HG03460 (cell line): ENCODE data around the gene ABHD14A.

Experiments
- ATAC-seq: cut with Tn5 transposase; IDR thresholded peaks from one replicate; pipeline ENCODE4 v1.9.1; 2021; ENCODE audit not compliant: unreplicated experiment

Gene ABHD14A

GRCh38 chr3:51955175-51955892, 19.5 kb upstream of the ABHD14A start, which contains the start of gene GPR62:
Gene GPR62, plus strand, starts transcription at chr3:51955381. Its CDS starts 272 bp downstream, at chr3:51955653.
- no peak for ATAC-seq

DNA sequence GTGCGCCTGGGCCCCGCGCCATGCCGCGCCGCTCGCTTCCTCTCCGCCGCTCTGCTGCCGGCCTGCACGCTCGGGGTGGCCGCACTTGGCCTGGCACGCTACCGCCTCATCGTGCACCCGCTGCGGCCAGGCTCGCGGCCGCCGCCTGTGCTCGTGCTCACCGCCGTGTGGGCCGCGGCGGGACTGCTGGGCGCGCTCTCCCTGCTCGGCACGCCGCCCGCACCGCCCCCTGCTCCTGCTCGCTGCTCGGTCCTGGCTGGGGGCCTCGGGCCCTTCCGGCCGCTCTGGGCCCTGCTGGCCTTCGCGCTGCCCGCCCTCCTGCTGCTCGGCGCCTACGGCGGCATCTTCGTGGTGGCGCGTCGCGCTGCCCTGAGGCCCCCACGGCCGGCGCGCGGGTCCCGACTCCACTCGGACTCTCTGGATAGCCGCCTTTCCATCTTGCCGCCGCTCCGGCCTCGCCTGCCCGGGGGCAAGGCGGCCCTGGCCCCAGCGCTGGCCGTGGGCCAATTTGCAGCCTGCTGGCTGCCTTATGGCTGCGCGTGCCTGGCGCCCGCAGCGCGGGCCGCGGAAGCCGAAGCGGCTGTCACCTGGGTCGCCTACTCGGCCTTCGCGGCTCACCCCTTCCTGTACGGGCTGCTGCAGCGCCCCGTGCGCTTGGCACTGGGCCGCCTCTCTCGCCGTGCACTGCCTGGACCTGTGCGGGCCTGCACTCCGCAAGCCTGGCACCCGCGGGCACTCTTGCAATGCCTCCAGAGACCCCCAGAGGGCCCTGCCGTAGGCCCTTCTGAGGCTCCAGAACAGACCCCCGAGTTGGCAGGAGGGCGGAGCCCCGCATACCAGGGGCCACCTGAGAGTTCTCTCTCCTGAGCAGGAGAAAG, 18.7 kb upstream of the ABHD14A start:
- no peak for ATAC-seq

- ATAC-seq = no peak
Observed at GRCh38 chr3:51957520-51958205, 17.2 kb upstream of the ABHD14A start.

GRCh38 chr3:51958603-51959521, 16.0 kb upstream of the ABHD14A start:
- no peak for ATAC-seq

- no peak for ATAC-seq
Observed at GRCh38 chr3:51959651-51960050, 15.2 kb upstream of the ABHD14A start.

GRCh38 chr3:51960386-51960785, 14.5 kb upstream of the ABHD14A start:
- no peak for ATAC-seq

GRCh38 chr3:51961011-51961410, 13.9 kb upstream of the ABHD14A start:
- ATAC-seq = no peak

DNA sequence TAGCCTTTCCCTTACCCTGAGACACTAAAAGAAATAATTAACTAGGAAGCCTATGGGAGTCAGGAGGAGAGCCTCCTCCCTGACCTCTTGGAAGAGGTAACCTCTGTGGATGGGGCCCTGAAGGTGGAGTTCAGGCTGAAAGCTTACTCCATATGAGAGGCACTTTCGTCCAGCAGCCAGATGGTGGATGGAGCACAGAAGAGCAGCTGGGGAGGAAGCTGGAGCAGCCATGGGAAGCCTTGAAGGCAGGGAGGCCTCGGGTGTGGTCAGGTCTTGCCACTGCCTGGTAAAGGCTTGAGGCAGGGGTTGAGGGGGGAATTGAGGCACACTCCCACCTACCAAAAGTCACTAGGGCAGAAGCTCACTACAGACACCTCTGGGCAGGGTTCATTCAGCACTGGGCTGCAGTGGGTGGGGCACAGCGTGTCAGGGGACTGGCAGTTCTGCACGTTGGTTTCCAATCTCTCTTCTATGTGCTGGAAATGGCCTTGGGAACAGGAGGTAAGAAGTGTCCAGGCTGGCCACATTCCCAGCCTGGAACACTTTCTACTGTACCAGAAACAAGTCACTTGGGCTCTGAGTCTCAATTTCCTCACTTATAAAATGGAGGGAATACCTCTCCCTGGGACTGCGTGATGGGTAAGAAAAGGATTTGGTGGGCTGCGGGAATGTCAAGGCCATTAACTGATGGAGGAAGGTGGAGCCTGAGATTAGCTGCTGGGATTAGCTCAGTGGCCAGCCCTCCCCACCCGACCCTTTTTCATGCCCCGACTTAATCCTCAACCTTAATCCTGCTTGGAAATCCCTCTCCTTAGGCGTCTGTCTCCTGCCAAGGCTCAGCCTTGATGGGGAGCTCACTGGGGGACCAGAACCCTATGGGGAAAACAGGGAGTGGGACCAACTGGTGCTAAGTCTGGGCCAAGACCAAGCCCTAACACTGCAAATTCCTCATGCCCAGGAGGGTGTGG, 13.0 kb upstream of the ABHD14A start:
- no peak for ATAC-seq

GRCh38 chr3:51962854-51963530, 11.9 kb upstream of the ABHD14A start:
- no peak for ATAC-seq

DNA sequence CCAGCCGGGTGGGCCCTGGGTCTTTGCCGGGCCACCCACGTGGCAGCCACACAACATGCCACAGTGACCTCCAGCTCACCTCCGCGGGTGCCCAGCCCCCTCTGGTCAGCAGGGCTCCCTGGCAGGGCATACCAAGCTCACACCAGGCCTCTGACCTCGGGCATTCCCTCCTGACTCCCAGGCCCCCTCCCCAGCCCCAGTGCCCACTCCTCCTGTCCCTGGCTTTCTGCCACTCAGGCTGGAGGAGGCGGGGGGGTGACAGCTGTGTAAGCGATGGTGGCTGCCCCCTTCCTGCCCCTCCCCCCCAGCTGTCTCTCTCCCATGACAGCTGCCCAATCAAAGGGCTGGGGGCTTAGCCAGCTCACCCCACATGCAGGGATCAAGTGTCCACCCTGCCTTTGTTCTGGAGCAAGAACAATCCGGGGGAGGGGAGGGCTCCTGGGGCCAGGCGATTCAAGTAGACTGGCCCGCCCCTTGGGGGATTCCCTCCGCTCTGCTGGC, 10.9 kb upstream of the ABHD14A start:
- ATAC-seq = no peak

GRCh38 chr3:51964521-51964920, 10.3 kb upstream of the ABHD14A start:
- ATAC-seq = no peak

DNA sequence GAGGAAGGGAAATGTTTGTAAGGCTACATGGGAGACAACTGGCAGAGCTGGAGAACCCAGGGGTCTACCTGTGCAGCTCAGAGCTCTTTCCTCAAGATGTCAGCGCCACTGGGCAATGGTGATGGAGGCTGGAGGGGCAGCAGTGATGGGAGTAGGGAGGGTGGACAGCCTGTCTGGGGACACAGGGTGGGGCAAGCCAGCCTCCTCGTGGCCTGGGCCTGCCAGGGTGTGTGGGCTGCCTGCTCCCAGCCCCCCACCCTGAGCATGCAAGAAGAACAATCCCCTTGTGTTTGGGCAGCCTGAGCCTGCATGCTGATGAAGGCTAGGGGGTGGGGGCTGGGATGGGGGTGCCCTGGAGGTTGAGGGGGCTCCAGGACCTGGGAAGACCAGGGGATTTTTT, 8.8 kb upstream of the ABHD14A start:
- no peak for ATAC-seq

DNA sequence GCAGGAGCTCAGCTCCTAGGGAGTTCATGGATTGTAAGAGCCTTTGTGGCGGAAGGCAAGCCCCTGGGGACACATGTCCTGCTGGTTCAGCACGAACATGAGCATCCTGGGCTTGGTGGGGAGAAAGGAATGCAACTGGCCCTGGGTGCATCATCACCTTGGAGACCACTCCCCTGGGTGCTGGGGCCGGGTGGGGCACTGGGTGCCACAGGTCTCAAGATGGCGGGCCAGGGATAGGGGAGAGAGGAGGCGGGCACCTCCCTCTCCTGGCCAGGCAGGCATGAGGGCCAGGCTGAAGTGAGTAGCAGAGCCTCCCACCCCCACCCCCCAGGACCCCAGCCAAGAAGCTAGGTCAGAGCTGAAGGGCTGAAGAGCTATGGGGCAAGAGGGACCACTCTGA, 8.4 kb upstream of the ABHD14A start:
- no peak for ATAC-seq

DNA sequence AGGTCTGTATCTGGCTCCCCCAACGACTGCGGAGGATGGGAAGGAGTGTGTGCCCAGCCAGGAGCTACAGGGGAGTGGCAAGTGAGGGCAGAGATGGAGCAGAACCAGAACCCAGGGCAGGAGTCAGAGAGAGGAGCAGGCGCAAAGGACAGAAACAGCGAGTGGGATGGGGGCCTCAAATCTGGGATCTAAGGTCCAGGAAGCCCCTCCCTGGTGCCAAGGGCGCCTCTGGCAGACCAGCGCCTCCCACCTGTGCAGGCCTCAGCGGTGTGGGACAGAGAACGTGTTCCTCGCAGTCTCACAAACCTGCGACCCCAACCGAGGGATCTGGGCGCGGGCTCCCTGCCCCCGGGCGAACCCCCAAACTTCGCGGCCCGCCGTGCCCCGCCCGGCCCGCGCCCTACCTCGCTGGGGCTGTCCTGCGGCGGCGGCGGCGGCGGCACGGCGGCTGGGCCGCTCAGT, 7.9 kb upstream of the ABHD14A start:
- ATAC-seq = no peak

GRCh38 chr3:51967384-51968169, 7.3 kb upstream of the ABHD14A start, which contains the start of gene PCBP4:
Gene PCBP4, minus strand, starts transcription at chr3:51967454. Its CDS starts 6,214 bp downstream, at chr3:51961240.
- ATAC-seq = no peak

DNA sequence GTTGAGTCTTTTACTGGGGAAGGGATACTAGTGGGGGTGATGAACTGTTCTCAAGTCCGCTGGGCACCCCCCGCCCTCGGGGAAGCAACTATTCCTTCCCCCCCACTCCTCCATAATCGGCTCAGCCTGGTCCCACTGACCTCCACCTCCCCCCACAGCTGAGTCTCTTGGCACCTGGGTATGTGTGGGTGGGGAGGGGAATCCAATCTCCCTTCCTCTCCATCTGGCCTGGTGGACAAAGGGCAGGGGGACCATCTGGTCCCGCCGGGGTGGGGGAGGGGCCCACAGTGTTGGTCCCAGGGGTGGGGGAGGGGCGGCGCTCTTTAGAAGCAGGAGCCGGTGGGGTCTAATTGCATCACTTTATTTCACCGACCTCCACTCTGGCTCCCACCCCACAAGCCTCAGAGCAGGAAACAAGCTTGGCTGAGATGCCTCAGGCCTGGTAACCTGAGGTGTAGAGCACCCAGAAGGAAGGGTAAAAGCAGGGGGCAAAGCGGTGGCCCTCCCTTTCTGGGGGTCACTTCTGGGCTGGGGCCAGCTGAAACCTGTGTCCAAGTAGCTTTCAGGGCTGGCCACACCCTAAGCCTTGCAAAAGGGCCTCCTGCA, 6.6 kb upstream of the ABHD14A start:
- no peak for ATAC-seq
